GM18907 (cell line): ENCODE data around the gene EFNA4.

Source experiments
- ATAC-seq: cut with Tn5 transposase; IDR thresholded peaks from one replicate; pipeline ENCODE4 v1.9.1; 2021; ENCODE audit warnings: mild to moderate bottlenecking, moderate library complexity; ENCODE audit not compliant: unreplicated experiment

The EFNA4 gene

GRCh38 chr1:155085504-155086127 lies 22.1 kb downstream of the EFNA4 start:
- no peak for ATAC-seq

- no peak for ATAC-seq
Observed at GRCh38 chr1:155086128-155086741, 22.7 kb downstream of the EFNA4 start.

GRCh38 chr1:155086856-155087535 lies 23.5 kb downstream of the EFNA4 start:
- ATAC-seq = no peak

- no peak for ATAC-seq
Observed at GRCh38 chr1:155091071-155092051, 27.8 kb downstream of the EFNA4 start.

GRCh38 chr1:155092131-155092530 lies 28.6 kb downstream of the EFNA4 start:
- no peak for ATAC-seq

- no peak for ATAC-seq
Observed at GRCh38 chr1:155092641-155093040, 29.1 kb downstream of the EFNA4 start.

GRCh38 chr1:155093911-155094621 lies 30.5 kb downstream of the EFNA4 start:
- ATAC-seq = no peak

GRCh38 chr1:155094622-155094948 lies 31.0 kb downstream of the EFNA4 start:
- ATAC-seq = no peak

GRCh38 chr1:155099331-155099730 lies 35.8 kb downstream of the EFNA4 start:
- no peak for ATAC-seq

GRCh38 chr1:155103325-155103724 lies 39.8 kb downstream of the EFNA4 start:
- no peak for ATAC-seq

- ATAC-seq = no peak
Observed at GRCh38 chr1:155104605-155105534, 41.3 kb downstream of the EFNA4 start.

GRCh38 chr1:155105604-155106011 lies 42.1 kb downstream of the EFNA4 start:
- ATAC-seq = no peak

GRCh38 chr1:155106862-155107261 lies 43.3 kb downstream of the EFNA4 start:
- ATAC-seq = no peak

- no peak for ATAC-seq
Observed at GRCh38 chr1:155107309-155108264, 44.0 kb downstream of the EFNA4 start.

GRCh38 chr1:155108296-155108695 lies 44.8 kb downstream of the EFNA4 start:
- ATAC-seq = no peak

GRCh38 chr1:155110381-155110780 lies 46.8 kb downstream of the EFNA4 start:
- ATAC-seq = no peak

GRCh38 chr1:155110826-155111225 lies 47.3 kb downstream of the EFNA4 start:
- no peak for ATAC-seq

- no peak for ATAC-seq
Observed at GRCh38 chr1:155113450-155113980, 50.0 kb downstream of the EFNA4 start.
